Measurements from ENCODE around the gene MEIOSIN.
"Not testable (repeated sequence)": the region's sequence is repeated elsewhere in the genome, so short reads cannot be mapped to it uniquely, and the experiment has no call there.

The MEIOSIN gene

DNA sequence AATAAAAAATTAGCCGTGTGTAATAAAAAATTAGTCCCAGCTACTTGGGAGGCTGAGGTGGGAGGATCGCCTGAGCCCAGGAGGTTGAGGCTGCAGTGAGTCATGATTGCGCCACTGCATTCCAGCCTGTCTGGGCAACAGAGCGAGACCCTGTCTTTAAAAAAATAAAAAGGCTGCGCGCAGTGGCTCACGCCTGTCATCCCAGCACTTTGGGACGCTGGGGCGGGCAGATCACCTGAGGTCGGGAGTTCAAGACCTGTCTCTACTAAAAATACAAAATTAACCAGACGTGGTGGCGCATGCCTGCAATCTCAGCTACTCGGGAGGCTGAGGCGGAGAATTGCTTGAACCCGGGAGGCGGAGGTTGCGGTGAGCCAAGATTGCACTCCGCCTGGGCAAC lies 4.6 kb upstream of the MEIOSIN start:
- DNase-seq = not testable (repeated sequence)

DNA sequence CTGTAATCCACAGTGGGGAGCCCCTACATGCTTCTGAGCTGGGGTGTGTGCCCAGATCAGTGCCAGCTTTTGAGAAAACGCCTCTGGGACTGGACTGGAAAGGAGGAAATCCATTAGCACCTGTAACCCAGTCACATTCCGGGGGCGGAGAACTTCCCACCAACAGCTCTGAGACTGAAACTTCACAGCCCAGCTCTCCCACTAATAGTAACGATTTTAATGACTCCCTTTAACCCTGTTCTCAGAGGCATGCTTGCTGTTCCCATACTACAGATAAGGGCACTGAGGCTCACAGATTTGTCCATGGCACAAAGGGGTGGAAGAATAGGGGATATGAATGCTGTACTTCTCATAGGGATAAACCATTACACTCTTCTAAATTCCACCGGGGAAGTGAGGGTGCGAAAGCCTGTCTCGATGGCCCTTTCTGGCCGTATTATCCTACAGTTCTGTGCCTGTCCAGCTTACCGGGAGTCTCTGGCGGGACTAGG lies 3.4 kb upstream of the MEIOSIN start:
- DNase-seq = no peak

DNA sequence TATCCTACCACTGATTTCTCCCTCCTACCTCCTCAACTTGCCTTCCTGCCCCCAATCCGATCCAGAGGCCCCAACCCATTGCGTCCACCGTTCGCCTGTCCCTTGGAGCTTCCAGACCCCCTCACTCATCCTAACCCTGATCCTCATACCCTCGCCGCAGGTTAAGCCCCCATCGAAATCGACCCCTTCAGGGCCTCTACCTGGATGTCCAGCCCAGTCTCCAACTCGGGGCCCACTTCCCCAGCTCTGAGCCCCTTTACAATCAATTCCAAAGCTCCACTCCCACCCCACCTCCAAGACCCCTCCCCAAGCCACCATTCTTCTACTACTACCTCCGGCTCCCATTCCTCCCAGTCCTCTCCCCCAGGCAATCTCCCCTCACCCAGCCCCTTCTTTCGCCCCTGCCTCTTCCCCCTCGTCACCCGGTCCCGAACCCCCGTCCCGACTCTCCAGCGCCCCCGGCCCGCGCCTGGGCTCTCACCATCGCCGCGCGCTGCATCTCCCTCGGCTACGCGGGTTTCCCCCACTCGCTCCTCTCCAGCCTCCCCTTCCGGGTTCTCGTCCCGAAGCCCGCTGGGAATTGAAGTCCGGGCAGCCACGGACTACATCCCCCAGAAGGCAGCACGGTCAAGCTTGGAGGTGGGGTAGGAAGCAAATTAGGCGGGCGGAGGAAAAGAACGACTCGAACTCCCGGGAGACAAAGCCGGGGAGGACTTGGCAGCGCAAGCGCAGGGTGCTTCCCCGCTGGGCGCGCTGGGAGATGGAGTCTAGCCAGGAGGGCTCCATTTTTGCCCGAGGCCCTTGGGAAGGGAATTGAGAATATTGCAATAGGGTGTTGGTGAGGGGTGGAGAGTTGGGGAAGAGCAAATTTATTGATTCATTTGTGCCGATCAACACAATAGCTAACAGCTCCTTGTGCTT lies 2.6 kb upstream of the MEIOSIN start, which contains the start of gene FBXO46:
FBXO46 (minus strand) TSS at position 529 of the 921 bp plus-strand sequence. CDS start 17,401 bp downstream, outside the sequence.
- peak; percentile 98 for DNase-seq

DNA sequence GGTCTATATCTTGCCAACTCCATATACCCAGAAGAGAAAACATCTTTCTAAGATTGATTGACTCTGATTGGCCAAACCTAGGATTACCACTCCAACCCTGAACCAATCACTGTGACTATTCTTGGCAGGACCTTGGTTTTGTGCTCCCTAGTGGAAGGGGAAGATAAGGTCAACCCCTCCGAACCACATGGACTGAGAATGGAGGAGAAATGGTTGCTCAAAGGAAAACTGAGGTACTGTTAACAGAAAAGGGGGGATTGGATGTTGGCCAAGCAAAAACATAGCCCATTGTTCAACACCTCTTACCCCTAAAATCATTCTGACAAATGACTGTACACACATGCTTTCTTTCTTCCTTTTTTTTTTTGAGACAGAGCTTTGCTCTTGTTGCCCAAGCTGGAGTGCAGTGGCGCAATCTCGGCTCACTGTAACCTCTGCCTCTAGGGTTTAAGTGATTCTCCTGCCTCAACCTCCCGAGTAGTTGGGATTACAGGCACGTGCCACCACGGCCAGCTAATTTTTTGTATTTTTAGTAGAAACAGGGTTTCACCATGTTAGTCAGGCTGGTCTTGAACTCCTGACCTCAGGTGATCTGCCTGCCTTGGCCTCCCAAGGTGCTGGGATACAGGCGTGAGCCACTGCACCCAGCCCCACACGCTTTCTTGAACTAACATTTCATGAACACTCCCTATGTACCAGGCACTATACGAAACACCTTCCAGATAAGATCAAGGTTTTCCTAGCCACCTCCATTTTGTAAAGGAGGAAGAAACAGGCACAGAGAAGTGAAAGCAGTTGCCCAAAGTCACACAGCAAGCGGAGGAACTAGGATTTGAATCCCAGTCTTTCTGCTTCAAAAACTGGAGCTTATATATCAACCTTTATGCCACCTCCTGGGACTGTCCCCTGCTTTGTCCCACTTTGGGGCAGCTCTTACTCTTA lies 6.5 kb downstream of the MEIOSIN start:
- DNase-seq = no peak

DNA sequence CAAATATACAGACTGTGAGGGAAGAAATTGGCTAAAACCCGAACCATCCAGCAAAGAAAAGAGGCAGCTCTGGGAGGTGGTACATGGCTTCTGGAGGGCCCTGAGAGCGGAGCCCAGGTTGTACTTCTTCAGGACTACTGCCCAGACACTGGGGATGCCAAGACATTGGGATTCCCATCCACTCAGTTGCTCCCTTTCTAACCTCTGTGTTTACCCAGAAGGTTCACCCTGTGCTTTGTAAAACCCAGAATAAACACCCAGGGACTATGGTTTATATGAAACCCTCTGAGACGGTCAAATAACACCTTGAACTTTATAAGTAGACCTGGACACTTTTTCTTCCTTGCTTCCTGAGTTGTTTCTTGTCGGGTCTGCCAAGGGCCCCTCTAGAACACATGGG lies 9.7 kb downstream of the MEIOSIN start:
- no peak for DNase-seq

DNA sequence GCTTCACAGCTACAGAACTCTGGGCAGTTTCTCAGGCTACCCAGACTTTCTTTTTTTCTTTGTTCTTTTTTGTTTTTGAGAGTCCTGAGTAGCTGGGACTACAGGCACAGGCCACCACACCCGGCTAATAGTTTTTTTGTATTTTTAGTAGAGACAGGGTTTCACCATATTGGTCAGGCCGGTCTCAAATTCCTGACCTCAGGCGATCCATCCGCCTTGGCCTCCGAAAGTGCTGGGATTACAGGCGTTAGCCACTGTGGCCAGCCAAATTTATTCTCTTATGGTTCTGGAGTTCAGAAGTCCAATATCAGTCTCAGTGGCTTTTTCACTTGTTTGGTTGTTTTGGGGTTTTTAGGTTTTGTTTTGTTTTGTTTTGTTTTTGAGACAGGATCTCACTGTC lies 12.4 kb downstream of the MEIOSIN start:
- no peak for DNase-seq

DNA sequence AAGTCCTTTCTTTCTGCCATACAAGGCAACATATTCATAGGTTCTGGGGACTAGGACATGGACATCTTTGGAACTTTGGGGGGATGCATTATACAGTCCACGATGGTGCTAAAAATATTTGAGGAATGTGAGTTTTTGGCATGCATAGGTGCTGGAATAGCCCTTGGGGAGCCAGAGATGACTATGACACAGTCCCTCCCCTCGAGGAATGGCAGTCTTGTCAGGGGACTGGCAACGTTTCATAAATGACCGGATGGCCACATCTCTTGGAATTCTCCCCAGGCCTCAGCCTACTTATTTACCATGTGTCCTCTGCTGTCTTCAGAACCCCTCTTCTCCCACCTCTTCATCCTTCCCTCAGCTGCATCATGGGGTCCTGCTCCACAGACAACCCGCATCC lies 13.6 kb downstream of the MEIOSIN start:
- no peak for DNase-seq

DNA sequence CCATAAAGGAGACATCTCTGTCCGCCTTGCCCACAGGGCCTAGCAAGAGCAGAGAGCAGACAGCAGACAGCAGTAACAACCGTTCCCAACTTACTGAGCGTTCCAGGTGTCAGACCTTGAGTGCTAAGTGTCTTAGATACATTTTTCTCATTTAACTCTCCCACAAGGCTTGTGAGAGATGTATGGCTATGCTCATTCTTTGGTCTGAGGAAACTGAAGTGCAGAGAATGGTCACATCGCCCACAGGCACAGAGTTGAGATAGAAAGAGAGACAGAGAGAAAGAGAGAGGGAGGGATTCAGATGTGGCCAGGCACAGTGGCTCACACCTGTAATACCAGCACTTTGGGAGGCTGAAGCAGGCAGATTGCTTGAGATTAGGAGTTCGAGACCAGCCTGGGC lies 14.3 kb downstream of the MEIOSIN start:
- DNase-seq = no peak

DNA sequence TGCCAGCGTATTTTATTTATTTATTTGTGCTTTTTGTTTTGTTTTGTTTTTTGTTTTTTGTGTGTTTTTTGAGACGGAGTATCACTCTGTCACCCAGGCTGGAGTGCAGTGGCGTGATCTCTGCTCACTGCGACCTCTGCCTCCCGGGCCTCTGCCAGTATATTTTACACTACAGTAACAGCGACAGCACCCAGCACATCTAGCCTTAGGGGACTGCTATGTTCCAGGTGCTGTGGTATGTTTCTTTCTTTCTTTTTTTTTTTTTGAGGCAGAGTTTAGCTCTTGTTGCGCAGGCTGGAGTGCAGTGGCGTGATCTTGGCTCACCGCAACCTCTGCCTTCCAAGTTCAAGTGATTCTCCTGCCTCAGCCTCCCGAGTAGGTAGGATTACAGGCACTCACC lies 18.2 kb downstream of the MEIOSIN start:
- DNase-seq = not testable (repeated sequence)

DNA sequence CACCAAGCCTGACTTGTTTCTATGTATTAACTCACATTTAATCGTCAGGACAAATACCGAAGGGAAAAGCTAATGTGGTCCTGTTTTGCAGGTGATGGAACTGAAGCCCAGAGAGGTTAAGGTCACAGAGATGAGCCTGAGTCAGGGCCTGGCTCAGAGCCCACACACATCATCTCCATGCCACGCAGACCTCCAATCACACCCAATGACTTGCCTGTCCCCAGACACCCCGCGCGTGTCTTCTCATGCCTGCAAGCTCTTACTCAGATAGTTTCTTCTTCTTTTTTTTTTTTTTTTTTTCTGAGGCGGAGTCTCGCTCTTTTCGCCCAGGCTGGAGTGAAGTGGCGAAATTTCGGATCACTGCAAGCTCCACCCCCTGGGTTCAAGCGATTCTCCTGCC lies 19.4 kb downstream of the MEIOSIN start:
- no peak for DNase-seq

DNA sequence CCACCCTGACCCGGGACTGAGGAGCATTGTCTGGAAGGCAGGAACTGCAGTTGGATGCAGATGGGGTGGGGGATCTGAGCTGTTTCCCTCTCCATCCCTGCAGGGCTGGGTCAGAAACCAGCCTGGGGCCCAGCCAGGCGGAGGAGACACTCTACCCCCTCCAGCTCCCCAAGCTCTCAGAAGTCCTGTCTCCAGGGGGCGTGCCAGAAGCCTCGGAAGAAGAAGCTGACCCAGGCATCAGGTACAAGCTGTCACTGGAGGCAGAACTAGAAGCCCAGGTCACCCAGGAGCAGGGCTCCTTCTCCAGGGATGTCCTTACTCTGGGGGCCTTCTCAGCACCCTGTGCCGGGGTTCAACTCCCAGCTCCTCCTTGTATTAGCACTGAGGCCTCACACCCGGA lies 20.3 kb downstream of the MEIOSIN start:
- DNase-seq = no peak

DNA sequence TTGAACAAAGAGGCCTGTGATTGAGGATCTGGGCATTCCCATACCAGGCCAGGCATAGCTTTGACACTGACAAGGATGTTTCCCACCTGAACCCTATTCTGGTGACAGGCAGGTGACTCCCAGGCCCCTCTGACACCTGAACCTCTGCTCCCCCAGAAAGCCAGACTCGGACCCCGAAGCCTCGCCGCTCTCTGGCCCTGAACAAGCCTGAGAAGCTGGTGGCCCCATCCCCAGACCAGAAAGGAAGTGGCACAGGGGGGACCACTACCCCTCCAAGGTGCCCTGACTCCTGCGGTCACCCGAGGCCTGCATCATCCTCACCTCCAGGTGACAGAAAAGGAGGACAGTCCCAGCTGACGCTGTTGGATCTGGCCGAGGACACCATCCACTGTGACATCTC lies 21.1 kb downstream of the MEIOSIN start:
- DNase-seq = no peak

DNA sequence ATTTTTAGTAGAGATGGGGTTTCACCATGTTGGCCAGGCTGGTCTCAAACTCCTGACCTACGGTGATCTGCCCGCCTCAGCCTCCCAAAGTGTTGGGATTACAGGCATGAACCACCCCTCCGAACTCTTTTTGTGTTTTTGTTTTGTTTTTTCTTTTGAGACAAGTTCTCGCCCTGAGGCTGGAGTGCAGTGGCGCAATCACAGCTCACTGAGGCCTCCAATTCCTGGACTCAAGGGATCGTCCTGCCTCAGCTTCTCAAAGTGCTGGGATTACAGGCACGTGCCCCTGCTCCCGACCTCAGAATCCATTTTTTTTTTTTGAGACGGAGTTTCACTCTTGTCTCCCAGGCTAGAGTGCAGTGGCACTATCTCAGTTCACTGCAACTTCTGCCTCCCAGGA lies 24.5 kb downstream of the MEIOSIN start:
- DNase-seq = no peak

DNA sequence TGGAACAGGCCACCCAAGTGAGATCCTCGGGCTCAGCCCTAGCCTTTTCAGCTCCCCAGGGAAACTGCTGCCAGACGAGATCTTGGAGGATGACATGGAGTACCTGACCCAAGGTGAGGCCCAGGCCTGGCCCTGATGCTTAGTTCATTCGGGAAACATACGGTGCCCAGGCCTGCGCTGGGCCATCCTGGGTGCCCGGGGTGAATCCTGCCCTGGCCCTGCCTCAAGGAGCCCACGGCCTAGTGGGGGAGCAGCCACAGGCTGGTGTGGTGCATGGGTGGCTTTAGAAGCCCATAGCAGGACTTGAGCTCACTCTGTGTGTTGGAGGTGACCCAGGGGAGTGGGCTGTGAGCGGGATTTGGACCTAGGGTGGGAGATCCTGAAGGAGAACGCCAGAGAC lies 25.7 kb downstream of the MEIOSIN start:
- DNase-seq = no peak

DNA sequence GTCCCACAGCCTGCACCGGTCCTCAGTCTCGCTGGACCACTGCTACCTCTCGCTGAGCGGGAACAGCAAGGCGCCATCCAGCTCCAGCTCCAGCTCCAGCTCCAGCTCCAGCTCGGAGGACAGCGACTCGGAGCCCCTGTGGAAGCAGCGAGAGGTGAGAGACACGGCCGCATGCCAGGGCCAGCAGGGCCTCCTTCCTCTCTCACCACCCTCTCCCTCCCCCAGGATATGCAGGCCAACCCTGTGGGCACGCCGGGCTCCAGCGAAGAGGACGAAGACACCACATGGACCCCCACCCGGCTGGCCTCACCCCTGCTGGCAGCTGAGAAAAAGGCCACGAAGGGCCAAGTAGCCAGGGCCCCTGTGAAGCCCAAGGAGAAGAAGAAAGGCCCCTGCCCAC lies 28.5 kb downstream of the MEIOSIN start:
- DNase-seq = no peak

DNA sequence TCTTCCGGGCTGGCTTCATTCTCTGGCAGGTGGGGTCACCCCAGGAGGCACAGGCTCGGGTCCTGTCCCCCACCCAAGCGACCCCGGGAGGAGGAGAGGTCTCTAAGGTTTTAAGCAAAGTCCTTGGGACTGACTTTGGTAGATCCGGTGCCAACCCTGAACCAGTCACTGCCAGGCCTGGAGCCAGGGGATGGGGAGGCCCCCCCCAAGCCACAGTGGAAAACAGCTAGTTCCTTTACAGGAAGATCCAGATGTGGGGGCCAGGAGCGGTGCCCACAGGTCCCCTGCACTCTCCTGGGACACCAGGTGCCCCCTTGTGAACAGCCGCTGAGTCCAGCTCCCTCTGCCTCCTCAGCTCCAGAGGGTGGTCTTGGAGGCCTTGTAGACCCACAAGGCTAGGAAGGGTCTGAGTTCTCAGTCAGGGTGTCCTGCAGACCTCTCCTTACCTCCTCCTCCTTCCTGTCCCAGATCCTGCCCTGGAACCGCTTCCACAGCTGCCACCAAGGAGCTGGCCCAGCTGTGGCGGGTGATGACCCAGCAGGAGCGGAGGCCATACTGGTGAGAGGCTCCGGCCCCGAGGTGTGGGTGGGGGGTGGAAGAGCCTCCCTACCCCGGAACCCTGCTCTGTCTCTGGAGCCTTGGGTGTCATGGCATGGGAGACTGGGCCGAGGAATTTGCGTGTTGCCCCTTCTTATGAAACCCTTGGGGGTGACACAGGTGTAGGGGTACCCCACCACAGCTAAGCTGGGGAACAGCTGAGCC lies 29.8 kb downstream of the MEIOSIN start:
- no peak for DNase-seq

DNA sequence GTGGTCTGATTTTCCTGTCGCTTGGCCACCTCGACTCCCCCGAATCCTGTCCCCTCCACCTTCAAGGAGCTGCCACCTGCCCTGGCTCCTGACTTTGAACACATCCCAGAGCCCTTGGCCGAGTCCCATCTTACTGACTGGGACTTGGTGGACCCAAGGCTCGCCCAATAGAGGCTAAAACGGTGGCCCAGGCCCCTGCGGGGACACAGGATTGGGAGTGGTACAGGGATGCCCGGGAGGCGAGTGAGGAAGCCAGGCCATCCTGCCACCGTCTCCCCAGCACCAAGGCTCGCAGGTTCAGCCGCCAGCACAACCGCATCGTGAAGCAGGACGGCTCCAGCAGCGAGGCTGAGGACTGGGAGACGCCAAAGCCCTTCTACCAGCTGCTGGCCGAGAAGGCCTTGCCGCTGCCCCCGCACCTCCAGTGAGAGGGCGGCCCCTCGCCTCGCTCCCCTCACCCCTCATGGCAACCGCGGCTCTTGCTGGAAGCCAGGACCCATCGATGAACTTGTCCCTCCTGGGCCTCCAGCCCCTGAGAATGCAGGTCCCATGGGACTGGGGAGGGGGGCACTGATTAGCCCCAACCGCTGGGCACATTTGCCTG lies 30.6 kb downstream of the MEIOSIN start:
- no peak for DNase-seq

DNA sequence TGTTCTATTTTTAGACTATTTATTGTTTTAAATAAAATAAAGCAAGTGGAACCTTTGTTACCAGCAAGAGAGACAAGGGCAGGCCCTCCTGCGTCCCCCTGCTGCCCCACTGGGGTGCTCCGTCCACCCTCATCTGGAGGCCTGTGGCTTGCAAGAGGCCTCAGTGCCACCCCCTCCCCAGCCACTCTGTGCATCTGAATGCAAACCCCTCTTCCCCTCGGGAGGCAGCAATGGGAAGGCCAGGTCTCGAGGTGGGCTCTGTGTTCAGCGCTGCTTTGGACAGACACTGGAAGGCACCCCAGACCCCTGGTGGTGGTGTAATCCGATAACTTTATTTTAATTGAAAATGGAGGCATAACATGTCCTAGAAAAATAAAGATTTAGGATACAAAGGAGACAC lies 31.2 kb downstream of the MEIOSIN start:
- DNase-seq = no peak

DNA sequence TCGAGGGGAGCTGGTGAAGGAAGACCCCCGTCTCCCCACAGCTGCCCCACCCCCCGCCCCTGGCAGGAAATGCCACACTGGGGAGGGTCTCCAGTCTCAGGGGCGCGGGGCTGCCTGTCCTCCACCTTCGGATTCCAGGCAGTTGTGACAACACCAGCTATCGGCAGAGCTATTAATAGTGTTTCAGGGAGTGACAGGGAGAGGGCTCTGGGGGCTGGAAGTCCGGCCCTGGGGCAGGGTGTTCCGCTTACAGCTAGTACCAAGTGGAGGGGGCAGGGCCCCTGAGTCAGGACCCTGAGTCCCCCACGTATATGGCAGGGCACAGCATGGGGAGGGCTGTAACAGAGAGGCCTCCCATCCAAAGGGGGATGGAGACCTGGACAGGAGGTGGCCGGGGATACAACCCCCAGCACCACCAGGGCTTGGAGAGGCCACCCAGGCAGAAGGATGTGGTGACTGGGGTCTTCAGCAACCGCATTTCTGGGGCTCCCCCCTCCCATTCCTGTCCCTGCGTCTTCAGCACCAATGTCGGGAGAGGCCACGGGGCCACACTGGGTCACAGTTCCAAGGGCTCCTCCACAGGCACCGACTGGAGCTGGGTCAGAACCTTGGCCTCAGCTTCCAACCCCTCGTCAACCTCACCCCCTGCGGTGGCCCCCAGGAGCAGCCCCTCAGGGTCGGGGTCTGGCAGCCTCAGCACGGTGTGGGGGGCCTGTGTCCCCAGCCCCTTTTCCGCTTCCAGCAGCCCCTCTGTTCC lies 31.9 kb downstream of the MEIOSIN start:
- DNase-seq = no peak

DNA sequence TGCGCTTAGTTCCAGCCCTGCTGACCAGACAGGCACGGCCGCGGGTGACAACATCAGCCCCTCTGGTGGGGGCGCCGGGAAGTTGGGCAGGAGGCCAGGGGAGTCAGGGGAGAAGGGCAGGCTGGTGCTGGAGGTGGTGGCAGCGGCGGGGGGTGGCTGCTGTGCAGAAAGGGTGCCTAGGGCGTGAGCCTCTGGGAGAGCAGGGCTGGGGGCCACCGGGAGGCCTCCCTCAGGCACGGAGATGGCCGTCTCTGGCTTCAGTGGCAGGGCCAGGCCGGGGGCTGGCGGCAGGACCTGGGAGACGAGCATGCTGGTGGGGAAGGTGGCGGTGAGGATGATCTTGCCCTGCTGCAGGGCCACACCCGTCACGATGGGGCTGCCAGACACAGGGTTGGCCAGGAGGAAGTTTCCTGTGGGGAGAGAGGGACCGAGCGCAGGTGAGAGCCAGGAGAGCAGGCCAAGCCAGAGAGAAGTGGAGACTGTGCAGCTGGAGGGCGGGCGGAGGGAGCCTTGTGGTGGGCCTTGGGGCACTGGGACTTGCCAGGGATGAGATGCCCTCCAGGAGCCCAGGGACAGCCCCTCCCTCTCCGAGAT lies 32.6 kb downstream of the MEIOSIN start:
- DNase-seq = no peak

DNA sequence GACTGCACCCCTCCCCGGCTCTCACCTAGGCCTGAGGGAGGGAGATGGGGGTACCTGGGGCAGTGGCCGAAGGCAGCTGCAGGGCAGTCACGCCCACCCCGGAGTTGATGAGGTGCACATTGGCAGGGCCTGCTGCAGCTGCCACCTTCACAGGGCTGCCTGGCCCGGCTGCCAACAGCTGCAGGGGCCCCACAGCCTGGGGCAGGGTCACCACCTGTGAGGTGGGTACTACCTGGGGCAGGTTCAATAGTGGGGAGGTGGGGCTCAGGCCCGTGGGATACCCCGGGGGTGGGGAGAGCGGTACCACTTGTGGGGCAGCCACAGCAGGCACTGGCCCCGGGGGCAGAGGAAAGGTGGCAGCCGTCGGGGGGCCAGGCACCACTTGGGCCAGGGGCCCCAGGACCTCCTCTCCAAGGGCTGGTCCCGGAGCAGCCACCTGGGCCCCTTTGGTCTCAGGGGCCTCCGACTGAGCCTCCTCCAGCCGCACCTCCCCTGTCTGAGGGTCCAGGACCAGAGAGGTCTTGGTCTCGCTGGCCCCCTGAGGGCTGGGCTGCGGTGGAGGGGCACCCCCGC lies 33.1 kb downstream of the MEIOSIN start:
- no peak for DNase-seq

All from DMS79 treated with DMSO at 0.1 percent for 48 hours (cell line).